ENCODE data around the gene LPP.

The LPP gene

DNA sequence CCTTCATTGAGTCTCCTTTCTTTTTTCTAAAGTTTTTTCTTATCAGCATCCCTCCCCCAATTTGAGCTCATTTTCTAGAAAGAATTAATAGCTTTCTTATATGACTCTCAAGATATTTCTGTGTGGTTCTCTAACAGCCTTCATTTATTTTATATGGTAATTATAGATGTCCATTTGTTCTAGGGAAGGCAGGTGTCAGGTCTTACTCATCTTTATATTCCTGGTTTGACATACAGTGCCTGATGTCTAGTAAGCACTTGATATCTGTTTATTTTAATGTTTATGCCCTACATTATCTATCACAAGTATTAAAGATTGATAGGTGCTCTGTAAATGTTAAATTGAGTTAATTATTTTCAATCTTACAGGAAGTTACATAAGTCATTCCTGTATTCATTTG, 591.1 kb downstream of the LPP start:
- no peaks in the 10 kb centered on the region for H3K79me2 ChIP-seq (ENCODE audit: insufficient read depth, low read length)
- no peak overlapping the region for H3K9ac ChIP-seq (ENCODE audit: low read length)
- no peaks in the 10 kb centered on the region for H3K9me3 ChIP-seq (ENCODE audit: low read length)
- no peak overlapping the region for H2AFZ ChIP-seq (ENCODE audit: low read length)
- H3K9me2 ChIP-seq (ENCODE audit: low read depth, low read length) = no peaks in the 10 kb centered on the region
- peaks cover 7% of the 10 kb centered on the region for H3K4me1 ChIP-seq (ENCODE audit: insufficient read depth, low read length, severe bottlenecking)
- TF ChIP-seq EZH2 (IDR thresholded peaks at IDR 0.05; ENCODE audit: borderline replicate concordance, low read length) (no peak), CTCF (IDR thresholded peaks at IDR 0.05; ENCODE audit: low read length) (no peak)
- no peak overlapping the region for H3K4me3 ChIP-seq (ENCODE audit: low read depth, low read length, poor library complexity, severe bottlenecking)
- H3K36me3 ChIP-seq (ENCODE audit: insufficient read depth, low read length) = no peaks in the 10 kb centered on the region
- H4K20me1 ChIP-seq (ENCODE audit: insufficient read depth, low read length) = no peaks in the 10 kb centered on the region
- H3K4me2 ChIP-seq (ENCODE audit: low read length) = no peak overlapping the region
- H3F3A ChIP-seq (ENCODE audit: insufficient read depth, low read length) = no peaks in the 10 kb centered on the region
- H3K27me3 ChIP-seq (ENCODE audit: insufficient read depth, low read length) = no peaks in the 10 kb centered on the region
- H3K27ac ChIP-seq (ENCODE audit: low read depth, low read length, poor library complexity, severe bottlenecking) = no peak overlapping the region

DNA sequence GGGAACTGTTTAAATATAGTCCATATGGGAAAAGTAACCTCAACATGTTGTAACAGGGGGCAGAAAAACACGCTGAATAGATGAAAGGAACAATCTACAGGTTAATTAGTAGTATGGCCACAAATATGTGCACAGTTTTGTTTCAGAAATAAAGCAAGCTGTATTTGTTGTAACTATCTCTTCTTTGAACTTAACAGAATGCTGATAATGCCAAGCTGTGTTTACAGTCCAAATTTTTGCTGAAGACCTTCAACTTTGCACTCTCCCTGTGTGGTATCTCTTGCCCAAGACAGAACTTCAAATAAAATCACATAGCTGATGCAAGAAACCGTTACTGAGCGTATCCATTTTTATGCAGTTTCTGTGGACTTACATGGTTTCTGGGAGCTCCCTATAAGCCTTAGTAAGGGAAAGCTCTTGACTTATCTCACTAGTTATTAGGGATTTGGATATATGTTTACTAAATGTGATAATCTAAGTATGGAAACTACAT, 592.4 kb downstream of the LPP start:
- Histone ChIP-seq H3K9me3 (ENCODE audit: low read length) (no peaks in the 10 kb centered on the region), H3K9ac (ENCODE audit: low read length) (no peak overlapping the region), H3K27ac (ENCODE audit: low read depth, low read length, poor library complexity, severe bottlenecking) (no peak overlapping the region), H3F3A (ENCODE audit: insufficient read depth, low read length) (no peaks in the 10 kb centered on the region), H3K9me2 (ENCODE audit: low read depth, low read length) (no peaks in the 10 kb centered on the region), H2AFZ (ENCODE audit: low read length) (no peak overlapping the region), H3K4me3 (ENCODE audit: low read depth, low read length, poor library complexity, severe bottlenecking) (no peak overlapping the region), H3K4me2 (ENCODE audit: low read length) (no peak overlapping the region), H3K36me3 (ENCODE audit: insufficient read depth, low read length) (no peaks in the 10 kb centered on the region), H3K79me2 (ENCODE audit: insufficient read depth, low read length) (no peaks in the 10 kb centered on the region), H3K4me1 (ENCODE audit: insufficient read depth, low read length, severe bottlenecking) (peaks cover 16% of the 10 kb centered on the region), H3K27me3 (ENCODE audit: insufficient read depth, low read length) (no peaks in the 10 kb centered on the region), H4K20me1 (ENCODE audit: insufficient read depth, low read length) (no peaks in the 10 kb centered on the region)
- TF ChIP-seq CTCF (IDR thresholded peaks at IDR 0.05; ENCODE audit: low read length) = no peak
- TF ChIP-seq EZH2 (IDR thresholded peaks at IDR 0.05; ENCODE audit: borderline replicate concordance, low read length) = no peak

GRCh38 chr3:188747489-188747888, 593.5 kb downstream of the LPP start:
- H3F3A ChIP-seq (ENCODE audit: insufficient read depth, low read length) = no peaks in the 10 kb centered on the region
- no peaks in the 10 kb centered on the region for H3K36me3 ChIP-seq (ENCODE audit: insufficient read depth, low read length)
- no peak overlapping the region for H3K4me3 ChIP-seq (ENCODE audit: low read depth, low read length, poor library complexity, severe bottlenecking)
- TF ChIP-seq CTCF (IDR thresholded peaks at IDR 0.05; ENCODE audit: low read length) (no peak), EZH2 (IDR thresholded peaks at IDR 0.05; ENCODE audit: borderline replicate concordance, low read length) (no peak)
- no peaks in the 10 kb centered on the region for H3K9me3 ChIP-seq (ENCODE audit: low read length)
- H3K27ac ChIP-seq (ENCODE audit: low read depth, low read length, poor library complexity, severe bottlenecking) = no peak overlapping the region
- H3K9me2 ChIP-seq (ENCODE audit: low read depth, low read length) = no peaks in the 10 kb centered on the region
- no peaks in the 10 kb centered on the region for H4K20me1 ChIP-seq (ENCODE audit: insufficient read depth, low read length)
- no peaks in the 10 kb centered on the region for H3K27me3 ChIP-seq (ENCODE audit: insufficient read depth, low read length)
- no peaks in the 10 kb centered on the region for H3K79me2 ChIP-seq (ENCODE audit: insufficient read depth, low read length)
- no peak overlapping the region for H2AFZ ChIP-seq (ENCODE audit: low read length)
- no peak overlapping the region for H3K9ac ChIP-seq (ENCODE audit: low read length)
- H3K4me2 ChIP-seq (ENCODE audit: low read length) = no peak overlapping the region
- peaks cover 27% of the 10 kb centered on the region for H3K4me1 ChIP-seq (ENCODE audit: insufficient read depth, low read length, severe bottlenecking)
